HepG2 (cell line): ENCODE measurements around the gene DNAJB8. TPM values are rescaled to one million over a fixed set of nuclear protein-coding genes. Genes with fewer than 3 reads are reported as not detected.

Experiments
- ADNP ChIP-seq: sonication (generic); formaldehyde crosslinking; IDR thresholded peaks from 2 replicates; pipeline ENCODE4 v1.4.0; 2020; ENCODE audit warnings: missing genetic modification reagents
- CC2D1A ChIP-seq: sonication (generic); formaldehyde crosslinking; IDR thresholded peaks from 2 replicates; pipeline ENCODE4 v1.8.1; 2023; ENCODE audit warnings: mild to moderate bottlenecking, missing genetic modification reagents
- GZF1 ChIP-seq: sonication (generic); formaldehyde crosslinking; IDR thresholded peaks from 2 replicates; pipeline ENCODE4 v1.5.1; 2020; ENCODE audit warnings: mild to moderate bottlenecking, missing genetic modification reagents
- HOXA9 ChIP-seq: sonication (generic); formaldehyde crosslinking; IDR thresholded peaks from 2 replicates; pipeline ENCODE4 v1.8.1; 2022; ENCODE audit warnings: missing genetic modification reagents, mild to moderate bottlenecking, moderate library complexity, borderline replicate concordance
- NR2C2 ChIP-seq: sonication (generic); formaldehyde crosslinking; IDR thresholded peaks from 2 replicates; pipeline ENCODE4 v1.4.0; 2020; ENCODE audit warnings: missing genetic modification reagents, mild to moderate bottlenecking, moderate library complexity, borderline replicate concordance
- SIN3A ChIP-seq: IDR thresholded peaks from 2 replicates; pipeline ENCODE4 v1.6.1; 2011; ENCODE audit warnings: low read depth, mild to moderate bottlenecking, control low read depth, low read length, borderline replicate concordance
- ZNF230 ChIP-seq: sonication (generic); formaldehyde crosslinking; IDR thresholded peaks from 2 replicates; pipeline ENCODE4 v1.4.0; 2020; ENCODE audit warnings: mild to moderate bottlenecking, missing genetic modification reagents
- ZNF468 ChIP-seq: sonication (generic); formaldehyde crosslinking; IDR thresholded peaks from 2 replicates; pipeline ENCODE4 v1.8.0; 2022; ENCODE audit warnings: mild to moderate bottlenecking, moderate library complexity, missing genetic modification reagents
- ZNF567 ChIP-seq: sonication (generic); formaldehyde crosslinking; IDR thresholded peaks from 2 replicates; pipeline ENCODE4 v1.8.1; 2023; ENCODE audit warnings: mild to moderate bottlenecking, missing genetic modification reagents, borderline replicate concordance
- polyA plus RNA-seq, 8 experiments: library from polyadenylated mRNA; depleted of rRNA in 3 of 8; stranded (reverse) in 7 of 8; unstranded in 1 of 8; fragments of >200 nt; fragmentation: Illumina TruSeq in 4 of 8; extraction: Trizol in 4 of 8; gene quantifications; 2 replicates each; pipeline versions ENCODE4 v1.2.1 to v1.2.3, GENCODE V29; 2011 to 2016; ENCODE audit warnings: low read depth in 4 of 8, missing spikeins in 1 of 8, mixed read lengths in 1 of 8; ENCODE audit not compliant: insufficient read depth in 1 of 8
- total RNA-seq, 5 experiments: library from RNA; depleted of rRNA; stranded (reverse); fragments of >200 nt; fragmentation: Illumina TruSeq; extraction: Trizol; gene quantifications; 2 replicates each; pipeline ENCODE4 v1.2.3, GENCODE V29; 2016; ENCODE audit warnings: low read depth in 1 of 5
- TF ChIP-seq, protein P1 (sequence below): IDR thresholded peaks from 2 replicates; pipeline ENCODE4 v1.6.1; 2016; ENCODE audit warnings: low read depth, missing genetic modification reagents, missing compliant biosample characterization
- TF ChIP-seq, protein P2 (sequence below): sonication (generic); formaldehyde crosslinking; IDR thresholded peaks from 2 replicates; pipeline ENCODE4 v1.5.1; 2020; ENCODE audit warnings: missing genetic modification reagents, mild to moderate bottlenecking, borderline replicate concordance
- TF ChIP-seq, protein P3 (sequence below): sonication (generic); formaldehyde crosslinking; IDR thresholded peaks from 2 replicates; pipeline ENCODE4 v1.4.0; 2020; ENCODE audit warnings: mild to moderate bottlenecking, missing genetic modification reagents
- TF ChIP-seq, protein P4 (sequence below): sonication (generic); formaldehyde crosslinking; IDR thresholded peaks from 2 replicates; pipeline ENCODE4 v1.5.0; 2020; ENCODE audit warnings: mild to moderate bottlenecking, missing genetic modification reagents, borderline replicate concordance

Gene DNAJB8
- total and polyA plus RNA-seq, 2 of the 13 experiments (the other 11 are each of a cell fraction or from before 2014, with no cell fraction given), result not detected

DNA sequence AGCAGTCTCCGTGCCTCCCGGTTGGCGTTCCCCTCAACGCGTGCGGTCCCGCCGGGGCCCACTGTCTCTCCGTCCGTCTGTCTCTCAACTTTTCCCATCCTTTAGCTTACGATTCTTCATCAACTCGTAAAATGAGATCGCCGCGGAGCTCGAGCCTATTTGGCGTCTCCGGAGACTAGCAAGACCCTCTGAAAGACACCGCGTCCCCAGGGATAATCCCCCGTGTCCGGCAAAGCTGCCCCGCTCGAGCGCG, 22.9 kb upstream of the DNAJB8 start (continued):
- TF ChIP-seq, protein P1, sequence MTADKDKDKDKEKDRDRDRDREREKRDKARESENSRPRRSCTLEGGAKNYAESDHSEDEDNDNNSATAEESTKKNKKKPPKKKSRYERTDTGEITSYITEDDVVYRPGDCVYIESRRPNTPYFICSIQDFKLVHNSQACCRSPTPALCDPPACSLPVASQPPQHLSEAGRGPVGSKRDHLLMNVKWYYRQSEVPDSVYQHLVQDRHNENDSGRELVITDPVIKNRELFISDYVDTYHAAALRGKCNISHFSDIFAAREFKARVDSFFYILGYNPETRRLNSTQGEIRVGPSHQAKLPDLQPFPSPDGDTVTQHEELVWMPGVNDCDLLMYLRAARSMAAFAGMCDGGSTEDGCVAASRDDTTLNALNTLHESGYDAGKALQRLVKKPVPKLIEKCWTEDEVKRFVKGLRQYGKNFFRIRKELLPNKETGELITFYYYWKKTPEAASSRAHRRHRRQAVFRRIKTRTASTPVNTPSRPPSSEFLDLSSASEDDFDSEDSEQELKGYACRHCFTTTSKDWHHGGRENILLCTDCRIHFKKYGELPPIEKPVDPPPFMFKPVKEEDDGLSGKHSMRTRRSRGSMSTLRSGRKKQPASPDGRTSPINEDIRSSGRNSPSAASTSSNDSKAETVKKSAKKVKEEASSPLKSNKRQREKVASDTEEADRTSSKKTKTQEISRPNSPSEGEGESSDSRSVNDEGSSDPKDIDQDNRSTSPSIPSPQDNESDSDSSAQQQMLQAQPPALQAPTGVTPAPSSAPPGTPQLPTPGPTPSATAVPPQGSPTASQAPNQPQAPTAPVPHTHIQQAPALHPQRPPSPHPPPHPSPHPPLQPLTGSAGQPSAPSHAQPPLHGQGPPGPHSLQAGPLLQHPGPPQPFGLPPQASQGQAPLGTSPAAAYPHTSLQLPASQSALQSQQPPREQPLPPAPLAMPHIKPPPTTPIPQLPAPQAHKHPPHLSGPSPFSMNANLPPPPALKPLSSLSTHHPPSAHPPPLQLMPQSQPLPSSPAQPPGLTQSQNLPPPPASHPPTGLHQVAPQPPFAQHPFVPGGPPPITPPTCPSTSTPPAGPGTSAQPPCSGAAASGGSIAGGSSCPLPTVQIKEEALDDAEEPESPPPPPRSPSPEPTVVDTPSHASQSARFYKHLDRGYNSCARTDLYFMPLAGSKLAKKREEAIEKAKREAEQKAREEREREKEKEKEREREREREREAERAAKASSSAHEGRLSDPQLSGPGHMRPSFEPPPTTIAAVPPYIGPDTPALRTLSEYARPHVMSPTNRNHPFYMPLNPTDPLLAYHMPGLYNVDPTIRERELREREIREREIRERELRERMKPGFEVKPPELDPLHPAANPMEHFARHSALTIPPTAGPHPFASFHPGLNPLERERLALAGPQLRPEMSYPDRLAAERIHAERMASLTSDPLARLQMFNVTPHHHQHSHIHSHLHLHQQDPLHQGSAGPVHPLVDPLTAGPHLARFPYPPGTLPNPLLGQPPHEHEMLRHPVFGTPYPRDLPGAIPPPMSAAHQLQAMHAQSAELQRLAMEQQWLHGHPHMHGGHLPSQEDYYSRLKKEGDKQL, result no peak
- TF ChIP-seq, protein P2, sequence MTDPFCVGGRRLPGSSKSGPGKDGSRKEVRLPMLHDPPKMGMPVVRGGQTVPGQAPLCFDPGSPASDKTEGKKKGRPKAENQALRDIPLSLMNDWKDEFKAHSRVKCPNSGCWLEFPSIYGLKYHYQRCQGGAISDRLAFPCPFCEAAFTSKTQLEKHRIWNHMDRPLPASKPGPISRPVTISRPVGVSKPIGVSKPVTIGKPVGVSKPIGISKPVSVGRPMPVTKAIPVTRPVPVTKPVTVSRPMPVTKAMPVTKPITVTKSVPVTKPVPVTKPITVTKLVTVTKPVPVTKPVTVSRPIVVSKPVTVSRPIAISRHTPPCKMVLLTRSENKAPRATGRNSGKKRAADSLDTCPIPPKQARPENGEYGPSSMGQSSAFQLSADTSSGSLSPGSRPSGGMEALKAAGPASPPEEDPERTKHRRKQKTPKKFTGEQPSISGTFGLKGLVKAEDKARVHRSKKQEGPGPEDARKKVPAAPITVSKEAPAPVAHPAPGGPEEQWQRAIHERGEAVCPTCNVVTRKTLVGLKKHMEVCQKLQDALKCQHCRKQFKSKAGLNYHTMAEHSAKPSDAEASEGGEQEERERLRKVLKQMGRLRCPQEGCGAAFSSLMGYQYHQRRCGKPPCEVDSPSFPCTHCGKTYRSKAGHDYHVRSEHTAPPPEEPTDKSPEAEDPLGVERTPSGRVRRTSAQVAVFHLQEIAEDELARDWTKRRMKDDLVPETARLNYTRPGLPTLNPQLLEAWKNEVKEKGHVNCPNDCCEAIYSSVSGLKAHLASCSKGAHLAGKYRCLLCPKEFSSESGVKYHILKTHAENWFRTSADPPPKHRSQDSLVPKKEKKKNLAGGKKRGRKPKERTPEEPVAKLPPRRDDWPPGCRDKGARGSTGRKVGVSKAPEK, result no peak
- TF ChIP-seq, protein P3, sequence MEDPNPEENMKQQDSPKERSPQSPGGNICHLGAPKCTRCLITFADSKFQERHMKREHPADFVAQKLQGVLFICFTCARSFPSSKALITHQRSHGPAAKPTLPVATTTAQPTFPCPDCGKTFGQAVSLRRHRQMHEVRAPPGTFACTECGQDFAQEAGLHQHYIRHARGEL (CRISPR knock-in tag), result no peak
- TF ChIP-seq ZNF468 (CRISPR knock-in tag) (no peak), CC2D1A (CRISPR knock-in tag) (no peak), ZNF567 (CRISPR knock-in tag) (no peak), GZF1 (CRISPR knock-in tag) (no peak), ZNF230 (no peak; the same call in 1 of the 2 replicates), HOXA9 (CRISPR knock-in tag) (no peak), ADNP (CRISPR knock-in tag) (no peak), NR2C2 (CRISPR knock-in tag) (peak; percentile 40; the same call in 1 of the 2 replicates), SIN3A (no peak)
- TF ChIP-seq, protein P4, sequence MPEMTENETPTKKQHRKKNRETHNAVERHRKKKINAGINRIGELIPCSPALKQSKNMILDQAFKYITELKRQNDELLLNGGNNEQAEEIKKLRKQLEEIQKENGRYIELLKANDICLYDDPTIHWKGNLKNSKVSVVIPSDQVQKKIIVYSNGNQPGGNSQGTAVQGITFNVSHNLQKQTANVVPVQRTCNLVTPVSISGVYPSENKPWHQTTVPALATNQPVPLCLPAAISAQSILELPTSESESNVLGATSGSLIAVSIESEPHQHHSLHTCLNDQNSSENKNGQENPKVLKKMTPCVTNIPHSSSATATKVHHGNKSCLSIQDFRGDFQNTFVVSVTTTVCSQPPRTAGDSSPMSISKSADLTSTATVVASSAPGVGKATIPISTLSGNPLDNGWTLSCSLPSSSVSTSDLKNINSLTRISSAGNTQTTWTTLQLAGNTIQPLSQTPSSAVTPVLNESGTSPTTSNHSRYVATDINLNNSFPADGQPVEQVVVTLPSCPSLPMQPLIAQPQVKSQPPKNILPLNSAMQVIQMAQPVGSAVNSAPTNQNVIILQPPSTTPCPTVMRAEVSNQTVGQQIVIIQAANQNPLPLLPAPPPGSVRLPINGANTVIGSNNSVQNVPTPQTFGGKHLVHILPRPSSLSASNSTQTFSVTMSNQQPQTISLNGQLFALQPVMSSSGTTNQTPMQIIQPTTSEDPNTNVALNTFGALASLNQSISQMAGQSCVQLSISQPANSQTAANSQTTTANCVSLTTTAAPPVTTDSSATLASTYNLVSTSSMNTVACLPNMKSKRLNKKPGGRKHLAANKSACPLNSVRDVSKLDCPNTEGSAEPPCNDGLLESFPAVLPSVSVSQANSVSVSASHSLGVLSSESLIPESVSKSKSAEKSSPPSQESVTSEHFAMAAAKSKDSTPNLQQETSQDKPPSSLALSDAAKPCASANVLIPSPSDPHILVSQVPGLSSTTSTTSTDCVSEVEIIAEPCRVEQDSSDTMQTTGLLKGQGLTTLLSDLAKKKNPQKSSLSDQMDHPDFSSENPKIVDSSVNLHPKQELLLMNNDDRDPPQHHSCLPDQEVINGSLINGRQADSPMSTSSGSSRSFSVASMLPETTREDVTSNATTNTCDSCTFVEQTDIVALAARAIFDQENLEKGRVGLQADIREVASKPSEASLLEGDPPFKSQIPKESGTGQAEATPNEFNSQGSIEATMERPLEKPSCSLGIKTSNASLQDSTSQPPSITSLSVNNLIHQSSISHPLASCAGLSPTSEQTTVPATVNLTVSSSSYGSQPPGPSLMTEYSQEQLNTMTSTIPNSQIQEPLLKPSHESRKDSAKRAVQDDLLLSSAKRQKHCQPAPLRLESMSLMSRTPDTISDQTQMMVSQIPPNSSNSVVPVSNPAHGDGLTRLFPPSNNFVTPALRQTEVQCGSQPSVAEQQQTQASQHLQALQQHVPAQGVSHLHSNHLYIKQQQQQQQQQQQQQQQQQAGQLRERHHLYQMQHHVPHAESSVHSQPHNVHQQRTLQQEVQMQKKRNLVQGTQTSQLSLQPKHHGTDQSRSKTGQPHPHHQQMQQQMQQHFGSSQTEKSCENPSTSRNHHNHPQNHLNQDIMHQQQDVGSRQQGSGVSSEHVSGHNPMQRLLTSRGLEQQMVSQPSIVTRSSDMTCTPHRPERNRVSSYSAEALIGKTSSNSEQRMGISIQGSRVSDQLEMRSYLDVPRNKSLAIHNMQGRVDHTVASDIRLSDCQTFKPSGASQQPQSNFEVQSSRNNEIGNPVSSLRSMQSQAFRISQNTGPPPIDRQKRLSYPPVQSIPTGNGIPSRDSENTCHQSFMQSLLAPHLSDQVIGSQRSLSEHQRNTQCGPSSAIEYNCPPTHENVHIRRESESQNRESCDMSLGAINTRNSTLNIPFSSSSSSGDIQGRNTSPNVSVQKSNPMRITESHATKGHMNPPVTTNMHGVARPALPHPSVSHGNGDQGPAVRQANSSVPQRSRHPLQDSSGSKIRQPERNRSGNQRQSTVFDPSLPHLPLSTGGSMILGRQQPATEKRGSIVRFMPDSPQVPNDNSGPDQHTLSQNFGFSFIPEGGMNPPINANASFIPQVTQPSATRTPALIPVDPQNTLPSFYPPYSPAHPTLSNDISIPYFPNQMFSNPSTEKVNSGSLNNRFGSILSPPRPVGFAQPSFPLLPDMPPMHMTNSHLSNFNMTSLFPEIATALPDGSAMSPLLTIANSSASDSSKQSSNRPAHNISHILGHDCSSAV, result no peak
